Endometrium (tissue), 2 donors: Measurements from ENCODE around the gene CYP2W1.
"Not testable (repeated sequence)": the region's sequence is repeated elsewhere in the genome, so short reads cannot be mapped to it uniquely, and the experiment has no call there.

Source experiments
- FAIRE-seq: peaks from 2 replicates; lab custom pipeline; 2012; peaks lifted over from hg19 to GRCh38; lab: Jason Lieb, UNC
- donor health status: control.
- donor health status: control.

Gene CYP2W1, protein sequence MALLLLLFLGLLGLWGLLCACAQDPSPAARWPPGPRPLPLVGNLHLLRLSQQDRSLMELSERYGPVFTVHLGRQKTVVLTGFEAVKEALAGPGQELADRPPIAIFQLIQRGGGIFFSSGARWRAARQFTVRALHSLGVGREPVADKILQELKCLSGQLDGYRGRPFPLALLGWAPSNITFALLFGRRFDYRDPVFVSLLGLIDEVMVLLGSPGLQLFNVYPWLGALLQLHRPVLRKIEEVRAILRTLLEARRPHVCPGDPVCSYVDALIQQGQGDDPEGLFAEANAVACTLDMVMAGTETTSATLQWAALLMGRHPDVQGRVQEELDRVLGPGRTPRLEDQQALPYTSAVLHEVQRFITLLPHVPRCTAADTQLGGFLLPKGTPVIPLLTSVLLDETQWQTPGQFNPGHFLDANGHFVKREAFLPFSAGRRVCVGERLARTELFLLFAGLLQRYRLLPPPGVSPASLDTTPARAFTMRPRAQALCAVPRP

DNA sequence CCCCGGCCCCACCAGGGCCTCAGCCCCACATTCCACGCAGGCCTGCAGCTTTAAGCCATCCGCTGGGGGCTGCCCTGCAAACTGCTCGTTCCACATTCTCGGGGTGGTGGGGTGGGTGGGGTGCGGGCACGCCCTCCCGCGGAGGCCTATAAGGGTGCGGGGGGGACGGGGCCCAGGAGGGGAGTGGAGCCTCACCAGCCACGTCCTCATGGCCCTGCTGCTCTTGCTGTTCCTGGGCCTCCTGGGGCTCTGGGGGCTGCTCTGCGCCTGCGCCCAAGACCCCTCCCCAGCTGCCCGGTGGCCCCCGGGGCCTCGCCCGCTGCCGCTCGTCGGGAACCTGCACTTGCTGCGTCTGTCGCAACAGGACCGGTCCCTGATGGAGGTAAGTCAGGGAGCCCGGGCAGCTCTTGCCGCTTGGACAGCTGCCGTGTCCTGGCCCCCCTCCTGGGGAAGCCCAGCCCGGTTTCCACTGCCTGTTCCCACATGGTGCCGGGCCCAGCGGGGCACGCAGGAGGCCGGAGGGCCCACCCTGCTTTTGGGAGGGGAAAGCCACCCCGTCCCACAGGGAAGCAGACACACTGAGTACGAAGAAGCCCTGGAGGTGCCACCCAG, at the start of gene CYP2W1:
TSS of gene CYP2W1 (plus strand) at position 178 of the 612 bp plus-strand sequence. CDS start at position 209, 31 bp downstream.
- FAIRE-seq = no peak

DNA sequence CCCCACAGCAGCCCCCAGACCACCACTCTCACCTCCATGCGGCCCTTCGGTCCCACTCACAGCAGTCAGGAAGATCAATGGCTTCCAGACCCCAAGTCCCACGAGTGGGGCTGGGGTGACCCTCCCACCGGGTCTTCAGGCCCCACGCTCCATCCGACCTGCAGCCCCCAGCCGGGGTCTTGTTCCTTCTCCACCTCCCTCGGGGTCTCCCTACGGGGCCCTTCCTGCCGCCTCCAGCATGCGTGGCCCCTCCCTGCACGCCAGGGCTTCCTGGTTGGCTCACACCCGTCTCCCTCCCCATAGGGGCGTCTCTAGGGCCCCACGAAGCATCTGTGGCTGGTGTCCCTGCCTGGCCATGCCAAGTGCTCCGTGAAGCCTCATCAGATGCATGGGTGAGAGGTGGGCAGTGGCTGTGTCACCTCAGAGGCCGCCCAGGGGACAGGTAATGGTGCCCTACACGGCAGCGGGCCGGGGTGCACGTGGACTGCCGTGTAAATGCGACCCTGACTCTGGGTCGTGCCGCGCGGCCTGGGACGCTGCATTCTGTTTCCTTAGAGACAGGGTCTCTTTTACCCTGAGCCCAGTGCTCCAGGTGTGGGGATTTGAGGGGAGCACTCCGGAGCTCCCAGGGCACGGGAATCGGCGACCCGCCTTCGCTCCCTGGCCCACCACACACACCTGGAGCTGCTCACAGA, 48.4 kb upstream of the CYP2W1 start:
- no peak for FAIRE-seq

DNA sequence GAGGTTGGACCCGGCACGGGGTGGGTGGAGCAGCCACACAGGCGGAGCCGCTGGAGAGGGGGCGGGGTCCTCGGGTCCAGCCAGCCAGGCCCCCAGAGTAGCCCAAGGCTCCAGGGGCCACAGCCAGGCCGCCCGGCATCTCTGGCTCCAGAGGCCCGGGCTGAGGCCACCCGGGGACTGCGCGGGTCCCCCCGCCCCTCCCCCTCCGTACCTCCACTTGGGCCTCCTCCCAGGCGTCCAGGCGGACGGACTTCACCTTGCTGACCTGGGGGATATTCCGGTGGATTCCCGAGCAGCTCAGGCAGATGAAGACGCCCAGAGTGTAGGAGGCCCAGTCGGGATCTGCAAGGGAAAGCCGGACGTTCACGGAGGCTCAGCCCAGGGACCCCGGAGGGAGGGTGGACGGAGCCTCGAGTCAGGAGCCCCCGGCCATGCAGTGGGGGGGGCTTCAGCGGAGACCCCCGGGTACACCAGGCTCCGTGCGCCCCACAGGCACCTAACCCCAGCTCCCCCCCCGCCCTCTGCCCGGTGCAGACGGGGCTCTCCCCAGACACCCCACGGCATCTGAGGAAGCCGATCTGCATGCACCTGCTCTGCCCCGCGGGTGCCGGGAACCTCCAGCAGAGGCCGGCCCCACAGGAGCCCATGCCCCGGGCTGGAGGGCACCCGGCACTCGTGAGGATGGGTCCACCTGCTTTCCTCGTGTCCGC, 47.7 kb upstream of the CYP2W1 start:
- FAIRE-seq = no peak

DNA sequence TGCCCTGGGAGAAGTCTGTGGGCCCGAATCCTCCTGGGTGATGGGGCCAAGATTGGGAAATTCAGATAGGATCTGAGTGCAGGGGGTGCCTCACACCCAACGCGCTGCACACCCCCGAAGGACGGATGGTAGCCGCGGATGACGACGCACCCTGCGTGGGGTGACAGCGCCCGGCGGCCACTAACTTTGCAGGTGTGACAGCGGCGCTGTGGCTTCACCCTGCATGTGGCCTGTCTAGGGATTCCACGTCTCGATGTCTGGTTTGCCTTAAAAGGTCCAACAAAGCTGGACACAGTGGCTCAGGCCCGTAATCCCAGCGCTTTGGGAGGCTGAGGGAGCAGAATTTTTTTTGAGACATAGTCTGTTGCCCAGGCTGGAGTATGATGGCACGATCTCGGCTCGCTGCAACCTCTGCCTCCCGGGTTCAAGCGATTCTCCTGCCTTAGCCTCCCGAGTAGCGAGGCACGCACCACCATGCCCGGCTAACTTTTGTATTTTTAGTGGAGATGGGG, 47.1 kb upstream of the CYP2W1 start:
- FAIRE-seq = no peak

DNA sequence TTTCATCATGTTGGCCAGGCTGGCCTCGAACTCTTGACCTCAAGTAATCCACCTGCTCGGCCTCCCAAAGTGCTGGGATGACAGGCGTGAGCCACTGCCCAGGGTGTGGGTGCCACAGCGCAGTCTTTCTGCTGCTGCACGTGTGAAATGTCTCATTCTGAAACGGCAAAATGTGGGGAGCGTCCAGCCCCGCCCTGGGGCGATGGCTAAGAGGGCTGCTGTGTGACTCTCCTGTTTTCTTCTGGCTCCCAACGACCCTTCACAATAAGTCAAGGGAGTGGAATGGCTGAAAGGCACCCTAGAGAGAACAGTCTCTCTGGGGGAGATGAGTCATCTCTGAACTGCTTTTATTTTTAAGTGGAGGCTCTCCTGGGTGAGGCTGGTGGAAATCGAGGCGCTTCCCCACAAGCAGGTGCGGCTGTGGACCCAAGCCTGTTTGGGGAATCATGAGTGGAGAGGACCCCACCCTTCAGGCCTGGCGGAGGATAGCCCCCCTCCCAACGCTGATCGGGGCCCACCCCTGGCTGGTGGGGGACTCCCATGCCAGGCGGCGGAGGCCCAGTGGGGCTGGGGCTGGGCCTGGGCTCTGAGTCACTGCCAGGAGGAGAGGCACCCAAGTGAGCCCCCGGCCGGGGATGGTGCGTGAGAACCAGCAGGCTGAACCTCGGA, 46.5 kb upstream of the CYP2W1 start:
- no peak for FAIRE-seq

DNA sequence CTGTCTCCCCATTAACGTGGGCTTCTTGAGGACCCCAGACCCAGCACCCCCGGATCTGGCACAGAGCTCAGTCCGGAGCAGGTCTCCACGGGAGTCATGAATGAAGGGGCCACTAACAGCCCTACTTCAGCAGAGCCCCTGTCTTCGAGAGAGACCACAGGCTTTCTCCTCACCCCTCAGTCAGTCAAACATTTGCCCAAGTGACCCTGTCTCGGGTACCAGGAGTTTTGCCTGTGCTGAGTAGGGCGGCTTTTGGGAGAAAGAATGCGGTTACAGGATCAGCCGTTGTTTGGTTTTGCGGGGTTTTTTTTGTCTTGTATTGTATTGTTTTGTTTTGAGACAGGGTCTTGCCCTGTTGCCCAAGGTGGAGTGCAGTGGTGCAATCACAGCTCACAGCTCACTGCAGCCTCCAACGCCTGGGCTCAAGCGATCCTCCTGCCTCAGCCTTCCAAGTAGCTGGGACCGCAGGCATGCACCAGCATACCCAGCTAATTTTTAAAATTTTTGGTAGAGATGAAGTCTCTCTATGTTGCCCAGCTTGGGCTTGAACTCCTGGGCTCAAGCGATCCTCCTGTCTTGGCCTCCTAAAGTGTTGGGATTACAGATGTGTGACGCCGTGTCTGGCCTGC, 45.0 kb upstream of the CYP2W1 start:
- FAIRE-seq = no peak

DNA sequence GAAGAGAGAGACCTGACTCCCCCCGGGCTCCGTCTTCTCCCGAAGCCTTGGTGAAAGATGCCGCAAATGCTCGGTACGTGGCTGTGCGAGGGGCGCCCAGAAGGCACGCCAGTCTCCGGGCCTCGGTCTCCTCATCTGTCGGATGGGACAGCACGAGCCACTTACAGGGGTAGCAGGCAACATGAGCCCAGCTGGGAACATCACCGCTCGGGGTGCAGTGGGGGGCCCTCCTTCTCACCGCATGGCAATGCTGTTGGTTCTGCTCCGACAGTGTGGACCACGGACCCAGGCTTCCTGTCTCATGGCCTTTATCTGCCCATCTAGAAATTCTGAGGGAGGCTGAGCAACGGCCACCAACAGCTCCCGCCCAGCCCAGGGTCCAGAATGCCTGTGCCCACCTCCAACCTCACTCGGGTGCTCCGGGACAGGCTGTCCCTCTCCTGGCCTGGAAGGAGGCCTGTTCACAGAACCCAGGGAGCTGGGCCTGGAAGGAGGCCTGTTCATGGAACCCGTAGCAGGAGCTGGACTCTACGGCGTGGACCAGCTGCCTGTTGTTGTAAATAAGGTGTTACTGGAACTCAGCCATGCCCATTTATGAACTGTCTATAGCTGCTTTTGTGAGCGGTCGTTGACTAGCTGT, 44.3 kb upstream of the CYP2W1 start:
- FAIRE-seq = no peak

DNA sequence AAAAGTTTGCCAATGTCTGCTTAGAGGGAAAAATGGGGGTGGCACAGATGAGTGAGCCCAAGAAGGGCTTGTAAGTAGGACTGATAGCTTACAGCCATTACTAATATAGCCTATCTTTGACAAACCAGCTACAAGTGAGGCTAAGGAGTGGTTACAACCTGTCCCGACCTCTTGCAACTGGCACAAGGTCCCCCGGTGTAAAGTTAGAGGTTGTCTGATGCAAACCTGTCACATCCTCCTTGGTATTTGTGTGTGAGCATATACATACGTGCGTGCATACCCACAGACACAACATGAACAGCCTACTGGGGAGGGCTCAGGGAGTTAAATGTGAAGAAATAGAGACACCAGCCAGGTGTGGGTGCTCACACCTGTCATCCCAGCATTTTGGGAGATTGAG, 43.1 kb upstream of the CYP2W1 start:
- no peak for FAIRE-seq

DNA sequence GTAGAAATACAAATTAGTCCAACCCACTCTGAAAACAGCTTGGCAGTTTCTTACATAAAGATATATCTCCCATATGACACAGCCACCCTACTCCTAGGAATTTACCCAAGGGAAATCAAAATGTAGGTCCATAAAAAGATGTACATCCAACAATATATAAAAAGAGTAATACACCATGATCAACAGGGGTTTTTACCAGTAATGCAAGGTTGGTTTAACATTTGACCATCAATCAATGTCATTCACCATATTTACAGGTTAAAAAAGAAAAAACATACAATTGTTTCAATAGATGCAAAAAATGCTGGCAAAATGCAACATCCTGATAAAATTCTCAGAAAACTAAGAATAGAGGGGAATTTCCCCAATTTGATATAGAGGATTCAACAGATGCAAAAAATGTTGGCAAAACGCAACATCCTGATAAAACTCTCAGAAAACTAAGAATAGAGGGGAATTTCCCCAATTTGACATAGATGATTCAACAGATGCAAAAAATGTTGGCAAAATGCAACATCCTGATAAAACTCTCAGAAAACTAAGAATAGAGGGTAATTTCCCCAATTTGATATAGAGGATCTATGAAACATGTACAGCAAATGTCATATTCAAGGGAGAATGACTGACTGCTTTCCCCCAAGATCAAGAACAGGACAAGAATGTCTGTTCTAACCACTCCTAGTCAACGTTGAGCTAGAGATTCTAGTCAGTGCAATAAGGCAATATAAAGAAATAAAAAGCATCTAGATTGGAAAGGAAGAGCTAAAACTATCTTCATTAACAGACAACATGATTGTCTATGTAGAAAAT, 42.2 kb upstream of the CYP2W1 start:
- no peak for FAIRE-seq

DNA sequence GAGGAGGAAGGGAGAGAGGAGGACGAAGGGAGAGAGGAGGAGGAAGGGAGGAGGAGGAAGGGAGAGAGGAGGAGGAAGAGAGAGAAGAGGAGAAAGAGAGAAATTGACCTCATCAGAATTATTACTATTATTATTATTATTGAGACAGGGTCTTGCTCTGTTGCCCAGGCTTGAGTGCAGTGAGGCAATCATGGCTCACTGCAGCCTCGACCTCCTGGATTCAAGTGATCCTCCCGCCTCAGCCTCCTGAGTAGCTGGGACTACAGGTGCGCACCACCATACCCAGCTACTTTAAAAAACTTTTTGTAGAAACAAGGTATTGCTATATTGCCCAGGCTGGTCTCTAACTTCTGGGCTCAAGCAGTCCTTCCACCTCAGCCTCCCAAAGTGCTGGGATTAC, 39.2 kb upstream of the CYP2W1 start:
- FAIRE-seq = not testable (repeated sequence)

DNA sequence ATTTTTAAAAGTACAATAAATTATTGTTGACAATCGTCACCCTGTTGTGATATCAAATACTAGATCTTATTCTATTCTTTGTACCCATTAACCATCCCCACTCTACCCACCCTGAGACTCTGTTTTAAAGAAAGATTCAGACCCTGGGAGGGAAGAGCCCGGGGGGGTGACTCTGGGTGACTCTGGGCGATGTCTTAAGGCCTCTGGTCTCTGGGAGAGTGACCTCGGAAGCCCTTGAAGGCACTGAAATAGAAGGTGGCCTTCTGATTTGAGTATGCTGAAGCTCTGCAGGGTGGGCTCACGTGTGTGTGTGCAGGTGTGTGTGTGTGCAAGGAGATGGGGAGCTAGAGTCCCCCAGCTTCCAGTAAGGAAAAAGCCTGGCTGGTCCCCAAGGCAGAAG, 38.2 kb upstream of the CYP2W1 start:
- no peak for FAIRE-seq

DNA sequence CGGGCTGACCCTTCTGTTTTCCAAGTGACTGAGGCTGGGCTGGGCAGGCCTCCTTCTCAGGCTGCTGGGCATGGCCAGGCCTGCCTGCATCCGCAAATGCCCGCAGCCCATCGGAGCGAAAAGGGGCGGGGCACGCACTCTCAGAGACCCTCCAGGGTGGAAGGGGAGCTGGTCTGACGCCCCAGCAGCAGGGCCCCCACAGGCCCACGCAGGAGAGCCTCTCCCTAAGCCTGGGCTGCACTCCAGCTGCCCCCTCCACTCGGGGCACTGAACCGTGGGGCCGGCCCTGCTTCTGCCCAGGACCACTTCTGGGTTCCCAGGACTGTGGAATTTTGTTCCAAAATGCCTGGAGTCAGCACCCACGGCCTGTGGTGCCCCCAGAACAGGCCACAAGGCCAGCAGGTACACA, 37.8 kb upstream of the CYP2W1 start:
- FAIRE-seq = no peak

DNA sequence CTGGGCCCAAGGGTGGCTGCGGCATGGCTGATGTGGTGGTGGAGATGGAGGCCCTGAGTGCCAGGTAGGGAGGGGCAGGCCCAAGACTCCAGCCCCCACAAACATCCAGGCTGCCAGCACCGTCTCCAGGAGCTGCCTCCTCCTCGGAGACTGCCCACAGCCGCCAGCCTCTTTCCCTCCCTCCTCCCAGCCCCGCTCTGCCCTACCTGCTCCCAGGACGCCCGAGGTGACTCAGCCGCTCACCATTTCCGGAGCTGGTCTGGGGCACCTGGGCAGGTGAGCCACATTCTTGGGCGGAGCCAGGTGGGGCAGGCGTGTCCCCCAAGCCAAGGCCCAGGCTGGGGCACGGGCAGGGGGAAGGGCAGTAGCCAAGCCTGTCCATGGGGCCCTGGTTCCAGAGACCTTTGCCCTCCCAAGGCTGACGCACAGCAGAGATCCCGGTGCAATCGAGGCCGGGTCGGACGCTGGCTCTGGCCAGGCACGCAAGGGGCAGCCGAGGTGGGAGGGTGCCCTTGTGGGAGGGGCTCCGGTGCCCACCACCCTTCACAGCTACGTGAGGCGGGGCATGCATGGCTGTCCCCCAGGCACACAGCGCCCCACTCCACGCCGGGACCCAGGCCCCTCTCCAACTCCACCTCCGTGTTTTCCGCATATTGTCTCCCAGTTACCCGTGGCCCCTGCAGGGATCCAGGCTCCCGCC, 37.3 kb upstream of the CYP2W1 start:
- FAIRE-seq = no peak

DNA sequence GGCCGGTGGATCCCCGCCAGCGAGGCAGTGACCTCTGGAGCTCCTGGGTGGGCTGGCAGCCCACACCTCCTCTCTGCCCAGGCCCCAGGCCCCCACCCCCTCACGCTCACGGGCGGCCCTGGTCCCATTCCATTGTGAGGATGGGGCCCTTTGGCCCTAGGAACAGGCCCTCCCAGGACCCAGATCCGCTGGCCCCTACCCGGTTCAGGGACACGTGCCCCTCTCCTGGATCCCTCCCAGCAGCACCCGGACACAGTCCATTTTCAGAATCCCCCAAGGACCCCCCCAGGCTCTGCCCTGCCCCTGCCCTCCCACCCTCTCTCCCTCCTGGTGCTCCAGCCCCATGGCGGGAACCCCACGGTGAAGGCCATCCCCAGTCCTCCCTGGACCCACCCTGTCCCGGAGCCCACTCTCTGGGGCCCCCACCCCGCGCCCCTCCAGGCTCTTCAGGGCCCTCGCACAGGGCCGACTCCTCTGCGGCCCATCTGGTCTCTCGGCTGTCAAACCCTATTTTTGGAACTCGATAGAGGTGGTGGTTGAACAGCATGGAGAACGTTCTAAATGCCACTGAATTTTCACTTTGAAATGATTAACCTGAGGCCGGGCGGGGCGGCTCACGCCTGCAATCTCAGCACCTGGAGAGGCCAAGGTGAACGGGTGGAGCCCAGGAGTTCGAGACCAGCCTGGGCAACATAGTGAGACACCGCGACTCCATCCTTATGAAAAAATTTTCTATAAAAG, 36.6 kb upstream of the CYP2W1 start:
- no peak for FAIRE-seq

DNA sequence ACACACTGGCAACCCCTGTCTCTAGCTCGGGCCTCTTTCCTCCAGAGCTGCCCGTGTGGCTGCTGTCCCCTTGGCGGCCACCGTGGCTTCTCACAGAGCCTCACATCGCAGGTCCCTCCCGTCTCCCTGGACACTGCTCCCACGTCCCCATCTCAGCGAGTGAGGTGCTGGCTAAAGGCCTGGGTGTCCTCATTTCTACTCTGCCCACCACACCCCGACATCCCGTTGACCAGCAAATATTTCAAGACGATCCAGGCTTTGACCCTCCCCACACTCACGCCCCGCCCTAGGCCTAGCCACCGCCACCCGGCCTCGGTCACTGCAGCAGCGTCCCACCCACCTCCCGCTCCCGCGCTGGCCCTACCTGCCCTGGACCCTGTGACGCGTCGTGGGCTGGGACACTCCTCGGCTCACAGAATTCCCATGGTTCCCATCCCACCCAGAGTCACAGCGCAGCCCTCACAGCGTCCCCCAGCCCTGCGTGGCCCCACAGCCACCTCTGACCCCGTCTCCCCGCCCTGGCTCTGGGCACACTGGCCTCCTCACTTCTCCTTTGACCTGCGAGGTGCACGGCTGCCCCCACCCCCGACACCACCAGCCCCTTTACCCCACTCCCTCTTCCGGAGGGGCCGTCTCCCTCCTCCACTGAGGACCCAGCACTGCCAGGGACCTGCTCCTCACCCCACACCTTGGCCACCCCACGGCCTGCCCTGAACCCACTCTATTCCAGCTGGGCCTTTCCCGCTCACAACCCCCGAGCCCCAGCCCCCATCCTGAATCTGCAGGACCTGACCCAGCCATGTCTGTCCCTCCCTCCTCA, 35.4 kb upstream of the CYP2W1 start:
- FAIRE-seq = no peak

DNA sequence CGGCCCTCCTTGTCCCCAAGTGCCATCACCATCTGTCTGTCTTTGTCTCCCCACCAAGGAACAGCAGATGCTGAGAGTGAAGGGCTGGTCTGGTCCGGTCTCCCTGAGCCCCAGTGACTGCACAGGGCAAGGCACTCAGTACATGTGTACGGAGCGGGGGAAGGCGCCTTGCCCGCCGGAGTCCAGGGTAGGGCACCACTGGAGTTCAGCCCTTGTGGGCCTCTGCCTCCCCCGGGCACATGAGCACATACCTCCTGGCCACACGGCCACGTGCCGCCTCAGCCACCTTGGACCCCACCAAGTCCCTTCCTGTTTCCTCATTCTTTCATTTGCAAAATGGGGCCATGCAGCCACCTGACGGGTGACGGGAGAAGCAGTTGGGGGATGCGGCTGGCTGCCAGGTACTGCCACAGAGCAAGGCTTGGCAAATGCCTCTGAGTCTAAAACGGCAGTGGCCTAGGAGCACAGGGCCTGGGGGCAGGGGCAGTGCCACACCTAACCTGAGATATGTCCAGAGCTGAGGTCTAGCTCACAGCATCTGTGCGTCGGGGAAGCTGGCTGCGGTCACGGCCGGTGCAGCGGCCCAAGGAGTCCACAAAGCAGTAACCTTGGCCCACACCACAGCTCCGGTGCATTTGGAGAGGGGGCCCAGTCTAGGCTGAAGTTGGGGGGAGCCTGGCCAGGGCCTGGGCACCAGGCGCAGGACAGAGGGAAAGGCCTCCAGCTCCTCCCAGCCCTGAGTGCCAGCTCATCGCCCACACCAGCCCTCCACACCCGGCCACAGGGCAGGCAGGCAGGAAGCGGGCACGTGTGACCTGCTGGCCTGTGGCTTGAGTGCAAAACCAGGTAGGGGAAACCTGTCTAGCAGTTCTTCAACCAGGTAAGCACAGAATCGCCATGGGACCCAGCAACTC, 33.7 kb upstream of the CYP2W1 start:
- no peak for FAIRE-seq
